Measurements from ENCODE around the gene MYOCOS. TPM values are rescaled to one million over a fixed set of nuclear protein-coding genes. Genes with fewer than 3 reads are reported as not detected.

MYOCOS gene
- total and polyA plus RNA-seq, 9 of the 15 experiments (the other 6 are each of a cell fraction or from before 2014, with no cell fraction given), result 0.07 TPM; not detected in 7

GRCh38 chr1:171641076-171641864 lies 19.2 kb downstream of the MYOCOS start:
- no TSS peak for BruUV-seq (replicated peaks)
- Histone ChIP-seq H3K4me3 (no peak overlapping the region), H4K20me1 (replicated peaks; ENCODE audit: control insufficient read depth, insufficient read depth, low read length) (no peaks in the 10 kb centered on the region), H3K79me2 (ENCODE audit: control insufficient read depth, insufficient read depth, low read length) (no peaks in the 10 kb centered on the region), H3K9ac (ENCODE audit: insufficient read depth in 1 of 2, low read depth in 2 of 2, low read length in 2 of 2) (no peak overlapping the region), H2AFZ (ENCODE audit: low read depth, low read length) (0 out of 2 replicates have a peak overlapping the region, but pooled peaks have one; percentile 29), H3K4me2 (ENCODE audit: insufficient read depth, low read length) (no peak overlapping the region), H3K9me3 (replicated peaks; ENCODE audit: control insufficient read depth, insufficient read depth, low read depth, low read length) (no peaks in the 10 kb centered on the region), H3K9me1 (ENCODE audit: control insufficient read depth, insufficient read depth, low read length) (no peaks in the 10 kb centered on the region), H3K4me1 (replicated peaks in 1 of 2; ENCODE audit: control insufficient read depth in 2 of 2, insufficient read depth in 2 of 2, low read length in 2 of 2) (peaks cover 0 to 4% of the 10 kb centered on the region in 2 experiments; a peak in 2 of 5 replicates), H3K27me3 (ENCODE audit: control insufficient read depth in 2 of 2, insufficient read depth in 2 of 2, low read length in 2 of 2) (peaks cover 2 to 29% of the 10 kb centered on the region in 2 experiments; a peak in 3 of 5 replicates), H3K27ac (ENCODE audit: extremely low read depth, low read depth, low read length) (no peak overlapping the region), H3K36me3 (ENCODE audit: control insufficient read depth, insufficient read depth, low read length) (no peaks in the 10 kb centered on the region)
- no peak for FAIRE-seq
- ChIA-PET POLR2A (interaction anchor here (0.5 to 0.8 kb wide), 2 partner anchors 43 to 98 kb away, joined by 3 to 5 read pairs; no protein-coding TSS in a partner anchor), CTCF (ENCODE audit: low intra/inter-chr PET ratio) (no interaction called here)
- intact Hi-C loops (cut with micrococcal nuclease), result loop anchor here (10.0 kb wide), 1 partner anchor 784 kb away; the partner anchor contains the start of gene C1orf105
- in situ Hi-C loops (cut with MboI), result loop anchor here (5.0 kb wide), 1 partner anchor 341 kb away; no protein-coding TSS in a partner anchor
- WGBS (ENCODE audit: insufficient coverage, low coverage, missing lambda C conversion rate), result 6% methylated on average over 10 of the region's 10 CpGs
- ATAC-seq, result peak; percentile 11; the same call in 1 of the 3 replicates
- DNase-seq (ENCODE audit: extremely low read depth in 1 of 4, low spot score in 3 of 4), result no peak
- TF ChIP-seq RAD21 (CRISPR knock-in tag; conservative IDR thresholded peaks at IDR 0.05 in 1 of 2, IDR thresholded peaks at IDR 0.05 in 1 of 2) (peak in 1 of 2 experiments; percentile 52; a peak in 2 of 4 replicates), ZNF778 (CRISPR knock-in tag; IDR thresholded peaks at IDR 0.05) (no peak), ZBTB11 (CRISPR knock-in tag; IDR thresholded peaks at IDR 0.05) (no peak), E4F1 (CRISPR knock-in tag; IDR thresholded peaks at IDR 0.05; ENCODE audit: borderline replicate concordance) (no peak)
- TF ChIP-seq, protein P1, sequence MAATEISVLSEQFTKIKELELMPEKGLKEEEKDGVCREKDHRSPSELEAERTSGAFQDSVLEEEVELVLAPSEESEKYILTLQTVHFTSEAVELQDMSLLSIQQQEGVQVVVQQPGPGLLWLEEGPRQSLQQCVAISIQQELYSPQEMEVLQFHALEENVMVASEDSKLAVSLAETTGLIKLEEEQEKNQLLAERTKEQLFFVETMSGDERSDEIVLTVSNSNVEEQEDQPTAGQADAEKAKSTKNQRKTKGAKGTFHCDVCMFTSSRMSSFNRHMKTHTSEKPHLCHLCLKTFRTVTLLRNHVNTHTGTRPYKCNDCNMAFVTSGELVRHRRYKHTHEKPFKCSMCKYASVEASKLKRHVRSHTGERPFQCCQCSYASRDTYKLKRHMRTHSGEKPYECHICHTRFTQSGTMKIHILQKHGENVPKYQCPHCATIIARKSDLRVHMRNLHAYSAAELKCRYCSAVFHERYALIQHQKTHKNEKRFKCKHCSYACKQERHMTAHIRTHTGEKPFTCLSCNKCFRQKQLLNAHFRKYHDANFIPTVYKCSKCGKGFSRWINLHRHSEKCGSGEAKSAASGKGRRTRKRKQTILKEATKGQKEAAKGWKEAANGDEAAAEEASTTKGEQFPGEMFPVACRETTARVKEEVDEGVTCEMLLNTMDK (IDR thresholded peaks at IDR 0.05; ENCODE audit: borderline replicate concordance, insufficient read depth, low read depth, low read length, poor library complexity, severe bottlenecking), result peak; percentile 81
- TF ChIP-seq, protein P2, sequence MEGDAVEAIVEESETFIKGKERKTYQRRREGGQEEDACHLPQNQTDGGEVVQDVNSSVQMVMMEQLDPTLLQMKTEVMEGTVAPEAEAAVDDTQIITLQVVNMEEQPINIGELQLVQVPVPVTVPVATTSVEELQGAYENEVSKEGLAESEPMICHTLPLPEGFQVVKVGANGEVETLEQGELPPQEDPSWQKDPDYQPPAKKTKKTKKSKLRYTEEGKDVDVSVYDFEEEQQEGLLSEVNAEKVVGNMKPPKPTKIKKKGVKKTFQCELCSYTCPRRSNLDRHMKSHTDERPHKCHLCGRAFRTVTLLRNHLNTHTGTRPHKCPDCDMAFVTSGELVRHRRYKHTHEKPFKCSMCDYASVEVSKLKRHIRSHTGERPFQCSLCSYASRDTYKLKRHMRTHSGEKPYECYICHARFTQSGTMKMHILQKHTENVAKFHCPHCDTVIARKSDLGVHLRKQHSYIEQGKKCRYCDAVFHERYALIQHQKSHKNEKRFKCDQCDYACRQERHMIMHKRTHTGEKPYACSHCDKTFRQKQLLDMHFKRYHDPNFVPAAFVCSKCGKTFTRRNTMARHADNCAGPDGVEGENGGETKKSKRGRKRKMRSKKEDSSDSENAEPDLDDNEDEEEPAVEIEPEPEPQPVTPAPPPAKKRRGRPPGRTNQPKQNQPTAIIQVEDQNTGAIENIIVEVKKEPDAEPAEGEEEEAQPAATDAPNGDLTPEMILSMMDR (IDR thresholded peaks at IDR 0.05 in 2 of 3, conservative IDR thresholded peaks at IDR 0.05 in 1 of 3; ENCODE audit: insufficient read depth in 2 of 3, low read depth in 1 of 3, low read length in 3 of 3), result peak; percentile 32 to 86 (median 69); a peak in 5 of 6 replicates
